OCI-LY1 (cell line): ENCODE measurements around the gene ALDH4A1.

Experiments
- CTCF ChIP-seq: fragments of 200-600 bp; sonication (generic), shearing (Covaris generic); IDR thresholded peaks from 2 replicates; pipeline ENCODE4 v1.5.1; 2017; ENCODE audit warnings: mild to moderate bottlenecking, antibody characterized with exemption, low read length, moderate library complexity, mixed read lengths
- EZH2 ChIP-seq: fragments of 200-600 bp; sonication (generic), shearing (Covaris generic); IDR thresholded peaks from 2 replicates; pipeline ENCODE4 v1.8.0; 2017; ENCODE audit warnings: borderline replicate concordance, mixed run types, mild to moderate bottlenecking, antibody characterized with exemption, low read length, moderate library complexity, mixed read lengths

- TF ChIP-seq CTCF = no peak
- TF ChIP-seq EZH2 = no peak
Measured at GRCh38 chr1:18883079-18883478, 19.3 kb downstream of the ALDH4A1 start.
